ENCODE results near the gene SLCO4A1.

- TF ChIP-seq CTCF (IDR thresholded peaks at IDR 0.05) (no peak), POLR2A (IDR thresholded peaks at IDR 0.05) (no peak), EP300 (IDR thresholded peaks at IDR 0.05) (no peak), POLR2AphosphoS5 (IDR thresholded peaks at IDR 0.05) (no peak)
Measured at GRCh38 chr20:62696434-62696957, 54.2 kb downstream of the SLCO4A1 start.
